Stimulated activated CD4-positive, alpha-beta T cell treated with anti-CD3 and anti-CD28 coated beads, Interleukin-4, amount 100 ng/mL, for 24 hours (primary cell): ENCODE data around the gene TRAPPC10.

Source experiments
- DNase-seq: peaks from one replicate; pipeline ENCODE4 v3.0.0-alpha.2; 2020

The TRAPPC10 gene

DNA sequence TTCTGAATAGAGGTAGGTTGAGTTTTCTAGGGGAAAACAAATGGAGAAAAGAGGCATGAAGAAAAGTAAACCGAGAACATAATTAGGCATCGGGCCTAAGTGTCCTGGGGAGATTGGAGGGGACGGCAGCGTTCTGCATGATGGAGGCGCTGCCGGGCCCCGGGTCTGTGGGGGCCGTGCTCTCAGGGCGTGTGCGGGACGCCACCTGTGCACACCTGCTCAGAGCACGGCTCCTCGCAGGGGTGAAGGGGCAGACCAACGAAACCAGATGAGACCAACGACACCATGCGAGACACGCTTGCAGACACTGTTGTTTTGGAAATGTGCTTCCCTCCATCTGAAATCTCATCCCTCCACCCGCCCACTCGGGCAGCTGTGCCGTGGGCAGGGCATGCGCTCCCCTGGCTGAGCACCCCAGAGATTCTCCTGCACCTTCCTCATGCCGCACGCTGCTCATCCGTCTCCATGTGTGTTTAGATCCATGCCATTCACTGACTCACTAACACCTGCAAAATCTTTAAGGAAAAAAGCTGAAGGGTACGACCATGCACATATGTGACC is 28.2 kb upstream of the TRAPPC10 start:
- no peak for DNase-seq

DNA sequence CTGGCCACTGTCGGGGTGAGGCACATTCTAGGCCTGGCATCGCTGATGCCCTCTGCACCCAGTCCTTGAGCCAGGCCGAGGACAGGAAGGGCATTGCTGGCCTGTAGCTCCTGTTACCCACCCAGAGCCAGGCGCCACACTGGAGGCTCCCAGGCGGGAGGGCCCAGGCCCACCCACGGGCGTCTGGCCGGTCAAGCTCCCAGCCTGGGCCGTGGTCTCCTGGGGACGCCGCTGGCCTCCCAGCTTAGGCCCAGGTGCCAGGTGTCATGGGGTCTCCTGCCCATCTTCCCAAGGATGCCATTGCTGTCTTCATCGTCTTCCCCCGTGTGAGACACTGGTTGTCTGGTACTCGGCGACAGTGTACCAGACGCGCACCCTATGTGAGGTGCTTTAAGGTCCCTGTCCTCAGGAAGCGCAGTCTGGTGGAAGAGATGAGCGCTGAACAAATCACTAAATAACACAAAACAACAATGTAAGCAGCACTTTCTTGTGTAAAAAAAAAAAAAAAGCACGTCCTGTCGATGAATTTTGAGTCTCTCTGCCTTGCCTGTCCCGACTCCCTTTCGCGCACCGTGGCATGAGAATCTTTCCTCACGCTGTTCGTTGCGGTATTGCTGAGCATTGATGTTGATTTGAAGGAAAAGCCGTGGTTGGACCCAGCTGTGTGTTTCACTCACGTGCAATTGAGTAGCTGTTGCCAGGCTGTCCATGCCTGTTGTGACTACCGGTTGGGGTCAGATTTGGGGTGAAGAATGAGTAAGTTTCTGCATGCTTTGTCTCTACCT is 27.0 kb upstream of the TRAPPC10 start:
- DNase-seq: no peak

DNA sequence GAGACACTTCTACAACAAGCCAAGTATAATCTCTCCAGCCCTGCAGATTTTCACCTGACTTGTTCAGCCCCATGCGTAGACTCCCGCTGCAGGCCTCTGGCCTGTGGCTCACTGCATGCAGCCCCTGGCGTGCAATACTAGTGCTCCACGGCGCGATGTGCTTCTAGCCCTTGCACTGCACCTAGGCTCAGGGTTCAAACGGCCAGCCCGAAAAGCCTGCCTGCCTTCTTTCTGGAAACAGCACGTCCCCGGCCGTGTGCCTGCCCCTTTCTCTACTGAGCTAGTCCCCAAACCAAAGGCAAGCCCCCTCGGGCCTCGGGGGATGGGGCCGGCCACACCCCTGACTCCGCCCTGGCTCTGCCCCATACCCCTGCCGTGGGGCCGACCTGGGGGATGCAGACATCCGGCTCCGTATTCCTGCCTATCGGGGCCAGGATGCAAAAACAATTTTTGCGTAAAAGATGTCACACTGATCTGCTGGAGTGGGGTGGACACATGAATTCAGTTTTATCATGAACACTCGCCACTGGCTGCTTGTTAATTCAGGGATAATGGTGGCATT is 26.3 kb upstream of the TRAPPC10 start:
- DNase-seq: no peak

DNA sequence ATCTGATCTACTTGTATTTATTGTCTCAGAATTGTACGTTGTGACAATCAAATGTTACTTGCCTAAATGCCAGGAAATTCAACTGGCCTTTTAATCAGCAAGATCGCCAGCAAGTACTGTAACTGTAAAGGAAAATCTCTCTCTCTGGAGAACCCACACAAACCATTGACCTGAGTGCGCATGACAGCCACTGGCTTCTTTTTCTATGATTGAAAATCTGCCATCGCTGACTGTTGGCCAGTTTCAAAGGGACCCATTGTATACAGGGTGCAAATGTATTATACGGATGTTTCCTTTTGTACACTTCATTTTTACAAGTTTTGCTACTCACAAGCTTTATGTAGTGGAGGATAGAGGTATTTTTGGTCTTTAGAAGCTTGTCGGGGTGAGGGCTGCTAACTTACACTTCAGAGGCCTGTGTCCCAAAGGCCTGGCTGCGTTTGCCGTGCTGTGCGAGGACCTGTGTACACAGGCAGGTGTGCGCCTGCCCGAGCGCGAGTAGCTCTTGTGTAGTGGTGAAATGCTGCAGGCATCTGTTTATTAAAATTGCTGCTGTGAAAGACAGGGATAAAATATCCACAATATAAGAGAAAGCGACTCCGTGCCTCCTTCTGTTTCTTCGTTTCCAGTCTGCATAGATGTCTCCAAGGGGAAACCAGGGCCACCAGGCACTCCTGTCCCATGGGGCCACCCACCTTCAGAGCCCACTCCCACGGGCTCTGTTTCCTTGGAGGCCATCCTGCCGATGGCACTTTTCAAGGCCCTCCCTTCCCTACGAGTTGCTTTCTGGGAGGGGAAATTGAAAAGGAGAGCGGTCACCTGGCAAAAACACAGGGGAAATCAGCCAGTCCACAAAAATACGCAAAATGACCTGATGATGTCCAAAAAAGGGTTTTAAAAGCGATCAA is 25.3 kb upstream of the TRAPPC10 start:
- DNase-seq: no peak

DNA sequence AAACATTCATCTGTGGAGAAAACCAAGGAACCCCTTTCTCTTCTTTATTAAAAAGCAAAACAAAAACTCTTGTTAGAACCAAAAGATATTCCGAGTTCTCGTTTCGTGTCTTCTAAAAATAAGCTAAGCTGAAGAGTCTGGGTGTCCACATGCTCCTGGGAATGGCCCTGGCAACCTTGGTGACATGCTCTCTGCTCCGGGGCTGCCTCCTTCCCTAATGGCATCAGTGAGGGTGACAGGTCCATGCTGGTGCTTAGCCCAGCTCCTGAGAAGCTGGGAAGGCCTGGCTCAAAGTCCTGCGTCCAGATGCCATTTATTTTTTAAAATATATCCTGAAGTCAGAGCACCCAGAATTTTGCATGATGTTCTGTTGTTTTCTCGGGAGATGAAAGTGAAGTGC is 24.6 kb upstream of the TRAPPC10 start:
- no peak for DNase-seq

DNA sequence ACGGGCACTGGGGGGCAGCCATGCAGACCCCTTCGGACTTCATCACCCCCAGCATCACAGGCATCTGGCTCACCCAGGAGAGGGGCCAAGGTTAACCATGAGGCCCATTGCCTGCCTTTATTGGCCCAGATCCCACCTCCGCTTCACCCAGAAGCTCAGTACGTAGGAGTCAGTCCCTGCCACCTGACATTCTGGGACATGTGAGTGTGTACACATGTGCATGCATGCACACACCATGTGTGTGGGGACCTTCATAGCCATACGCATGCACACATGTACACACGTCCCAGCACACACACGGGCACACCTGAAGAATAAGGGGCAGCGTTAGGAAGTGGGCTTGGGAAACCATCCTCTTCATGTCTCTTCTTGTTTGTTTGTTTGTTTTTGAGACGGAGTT is 24.1 kb upstream of the TRAPPC10 start:
- no peak for DNase-seq

DNA sequence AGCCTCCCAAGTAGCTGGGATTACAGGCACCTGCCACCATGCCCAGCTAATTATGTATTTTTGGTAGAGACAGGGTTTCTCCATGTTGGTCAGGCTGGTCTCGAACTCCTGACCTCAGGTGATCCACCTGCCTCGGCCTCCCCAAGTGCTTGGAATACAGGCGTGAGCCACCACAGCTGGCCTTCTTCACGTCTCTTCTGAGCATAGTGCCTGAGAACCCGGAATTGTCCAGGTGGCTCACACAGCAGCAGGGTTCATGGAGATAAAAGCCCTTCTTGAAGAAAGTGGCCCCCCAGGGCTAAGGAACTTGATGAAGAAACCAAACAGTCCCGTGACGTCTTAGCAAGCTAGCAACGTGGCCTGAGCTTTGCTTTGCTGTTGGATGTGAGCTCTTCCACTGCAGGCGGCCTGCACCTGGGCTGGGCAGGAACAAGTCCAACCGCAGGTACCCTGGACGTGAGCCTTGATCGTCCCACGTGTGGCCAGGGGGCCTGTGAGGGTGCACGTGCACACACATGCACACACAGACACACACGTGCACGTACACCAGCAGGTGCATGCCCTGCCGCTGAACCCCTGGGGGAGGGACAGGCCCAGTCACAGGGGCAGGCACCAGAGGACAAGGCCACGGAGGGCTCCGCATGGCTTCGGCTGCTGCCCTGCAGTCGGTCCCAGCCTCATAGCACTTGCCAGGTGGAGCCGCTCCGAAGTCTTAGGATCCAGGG is 23.4 kb upstream of the TRAPPC10 start:
- no peak for DNase-seq

DNA sequence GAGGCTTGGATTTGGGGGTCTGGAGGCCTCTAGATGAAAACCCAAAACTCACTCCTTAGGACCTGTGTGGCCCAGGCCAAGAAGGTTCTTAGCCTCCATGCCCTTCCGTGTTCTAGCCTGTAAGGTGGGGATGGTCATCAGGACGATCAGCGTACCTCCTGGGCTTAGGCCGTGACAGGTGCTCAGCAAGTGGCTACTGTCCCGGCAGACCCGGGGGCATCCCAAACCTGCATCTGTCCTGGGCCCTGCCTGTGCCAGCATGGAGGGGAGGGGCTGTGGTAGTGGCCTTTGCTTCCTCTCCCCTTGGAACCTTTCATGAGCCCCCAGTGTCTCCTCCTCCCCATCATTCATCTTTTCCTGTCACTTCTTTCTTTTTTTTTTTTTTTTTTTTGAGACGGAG is 22.7 kb upstream of the TRAPPC10 start:
- no peak for DNase-seq

DNA sequence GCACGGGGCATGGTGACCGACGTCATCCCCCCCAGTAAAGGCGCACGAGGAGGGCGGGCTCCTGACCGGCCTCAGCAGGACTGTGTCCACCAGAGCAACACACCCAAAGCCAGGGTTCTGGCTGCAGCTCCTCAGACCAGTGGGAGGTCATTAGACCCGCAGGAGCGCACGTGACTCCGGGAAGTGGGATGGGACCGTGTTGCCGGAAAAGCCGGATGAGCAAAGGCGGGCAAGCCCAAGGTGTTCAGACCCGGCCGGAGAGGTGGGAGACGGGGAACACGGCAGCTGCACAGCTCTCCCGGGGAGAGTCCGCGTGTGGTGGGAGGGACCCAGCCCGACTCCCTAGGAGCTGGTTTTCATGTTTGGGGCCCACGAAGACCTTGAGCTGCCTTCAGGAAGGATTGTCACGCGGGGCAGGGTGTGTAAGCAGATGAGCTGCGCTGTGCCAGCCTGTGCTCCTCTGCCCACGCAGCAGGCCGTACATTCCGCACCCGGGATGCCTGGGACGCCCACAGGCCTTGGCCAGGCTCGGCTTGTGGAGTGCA is 20.6 kb upstream of the TRAPPC10 start:
- DNase-seq: no peak

DNA sequence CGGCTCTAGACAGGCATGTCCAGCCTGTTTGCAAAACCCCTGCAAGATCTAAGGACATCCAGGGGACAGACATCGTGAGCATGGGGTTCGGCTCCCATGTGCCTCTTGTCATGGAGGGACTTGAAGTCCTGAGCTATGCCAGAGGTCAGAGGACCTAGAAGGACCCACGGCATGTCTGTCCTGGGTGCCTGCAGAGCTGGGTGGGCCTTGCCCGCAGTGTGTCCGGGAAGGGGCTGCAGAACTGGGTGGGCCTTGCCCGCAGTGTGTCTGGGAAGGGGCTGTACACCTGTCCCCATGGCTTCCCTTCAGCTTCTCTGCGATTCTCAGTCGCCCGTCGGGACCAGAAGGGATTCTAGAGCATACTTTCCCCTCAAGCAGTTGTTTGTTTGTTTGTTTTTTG is 20.0 kb upstream of the TRAPPC10 start:
- no peak for DNase-seq

DNA sequence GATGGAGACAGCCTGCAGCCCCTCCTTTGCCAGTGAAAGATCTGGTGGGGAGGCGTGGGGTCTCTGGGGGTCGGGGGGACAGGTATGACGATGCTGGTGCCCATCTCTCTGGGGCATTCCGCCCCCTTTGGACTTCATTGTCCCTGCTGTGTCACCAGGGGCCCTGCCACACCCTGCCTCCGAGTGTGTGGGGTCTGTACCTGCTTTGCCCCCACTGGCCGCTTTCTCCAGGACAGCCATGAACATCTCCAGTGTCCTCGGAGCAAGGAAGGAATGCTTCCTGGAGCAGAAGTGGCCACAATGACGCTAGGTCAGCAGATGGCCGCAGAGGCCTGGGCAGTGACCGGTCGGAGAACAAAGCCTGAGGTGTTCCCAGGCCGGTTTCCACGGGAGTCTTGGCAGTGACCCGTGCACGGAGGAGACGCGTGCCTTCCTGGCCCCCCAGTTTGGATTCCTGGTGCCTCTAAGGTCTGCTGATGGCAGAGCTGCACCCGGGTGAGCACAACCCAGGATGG is 18.6 kb upstream of the TRAPPC10 start:
- DNase-seq: no peak

DNA sequence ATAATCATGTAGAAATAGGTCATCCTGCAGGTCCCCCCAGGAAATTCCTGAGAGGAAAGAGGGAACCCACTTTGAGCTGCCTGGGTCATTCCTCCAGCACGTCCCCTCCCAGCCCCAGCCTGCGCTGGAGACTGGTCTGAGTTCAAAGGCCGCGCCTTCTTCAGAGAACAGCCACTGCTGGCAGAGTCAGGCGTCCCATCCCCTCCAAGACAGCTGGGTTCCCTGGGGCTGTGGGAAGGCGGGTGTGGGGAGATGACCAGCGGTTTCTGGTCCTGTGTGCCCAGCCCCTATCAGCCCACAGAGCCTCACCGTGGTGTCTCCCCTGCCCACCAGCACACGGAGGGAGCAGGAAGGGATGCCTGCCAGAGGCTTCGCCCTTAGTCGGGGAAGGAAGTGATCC is 18.0 kb upstream of the TRAPPC10 start:
- DNase-seq: no peak

DNA sequence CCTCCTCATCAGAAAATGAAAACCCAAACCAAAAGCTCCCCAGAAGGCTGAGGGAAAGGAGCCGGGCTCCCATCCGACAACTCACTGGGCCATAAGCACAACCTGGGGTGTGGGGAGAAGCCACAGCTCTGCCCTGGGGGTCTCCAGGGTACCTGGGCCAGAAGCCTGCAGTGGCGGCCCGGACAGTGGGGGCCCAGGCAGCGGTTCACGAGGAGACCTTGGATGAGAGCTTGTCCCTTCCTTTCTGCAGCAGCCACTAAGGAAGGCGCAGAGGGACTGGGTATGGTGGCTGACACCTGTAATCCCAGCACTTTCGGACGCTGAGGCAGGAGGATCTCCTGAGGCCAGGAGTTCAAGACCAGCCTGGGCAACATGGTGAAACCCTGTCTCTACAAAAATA is 17.5 kb upstream of the TRAPPC10 start:
- DNase-seq: no peak

DNA sequence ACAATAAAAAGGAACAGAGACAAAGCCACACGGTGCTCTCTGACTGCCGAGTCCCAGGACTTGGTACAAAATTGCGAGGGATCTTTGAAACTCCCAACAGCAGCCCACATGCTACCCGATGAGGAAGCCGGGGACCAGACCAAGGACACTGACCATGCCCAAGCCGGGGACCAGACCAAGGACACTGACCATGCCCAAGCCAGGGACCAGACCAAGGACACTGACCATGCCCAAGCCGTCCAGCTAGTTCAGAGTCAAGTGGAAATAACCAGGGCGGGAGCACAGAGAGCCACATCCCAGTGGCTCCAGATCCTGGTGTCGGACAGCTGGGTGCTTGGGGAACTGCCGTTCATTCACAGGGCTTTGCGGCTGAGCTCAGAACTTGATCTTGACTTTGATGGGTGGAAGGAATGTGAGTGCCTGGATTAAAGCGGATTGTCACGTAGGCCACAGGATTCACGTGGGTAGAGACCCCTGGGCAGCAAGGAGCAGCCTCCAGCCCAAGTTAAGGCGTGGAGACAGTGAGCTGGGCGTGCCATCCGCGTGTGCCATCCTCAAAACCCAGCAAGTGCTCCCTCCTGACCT is 16.5 kb upstream of the TRAPPC10 start:
- no peak for DNase-seq

DNA sequence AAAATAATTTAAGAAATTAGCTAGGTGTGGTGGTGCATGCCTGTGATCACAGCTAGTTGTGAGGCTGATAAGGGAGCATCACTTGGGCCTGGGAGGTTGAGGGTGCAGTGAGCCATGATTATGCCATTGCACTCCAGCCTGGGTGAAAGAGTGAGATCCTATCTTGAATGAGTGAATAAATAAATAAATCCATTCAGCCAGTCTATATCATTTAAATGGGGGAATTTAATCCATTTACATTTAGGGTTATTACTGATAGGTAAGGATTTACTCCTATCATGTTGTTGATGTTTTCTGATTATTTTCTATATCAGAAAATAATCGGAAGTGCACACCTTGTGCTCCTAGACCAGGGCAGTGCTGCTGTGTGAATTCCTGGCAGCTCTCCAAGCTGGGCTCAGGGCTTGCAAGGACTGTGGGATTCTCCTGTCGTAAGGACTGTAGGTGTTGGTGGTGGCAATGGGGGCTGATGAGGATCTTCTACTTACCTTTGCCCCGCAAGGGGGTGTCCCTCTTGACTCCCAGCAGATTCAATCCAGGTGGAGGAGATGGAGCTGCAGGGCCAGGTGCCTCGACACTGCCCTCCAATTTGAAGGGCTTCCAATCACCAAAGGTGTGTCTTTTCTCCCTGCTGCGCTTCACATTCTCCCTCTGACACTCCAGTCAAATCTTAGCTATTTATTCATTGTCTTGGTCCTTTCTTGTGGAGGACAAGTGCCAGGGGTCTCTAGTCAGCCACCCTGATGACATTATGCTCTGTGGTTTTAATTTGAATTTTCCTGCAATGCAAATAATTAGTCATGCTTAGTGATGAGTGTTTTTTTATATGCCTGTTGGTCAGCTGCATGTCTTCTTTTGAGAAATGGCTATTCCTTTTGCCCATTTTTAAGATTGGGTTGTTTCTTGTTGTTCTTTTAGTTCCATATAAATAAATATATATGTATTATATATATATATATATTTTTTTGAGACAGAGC is 14.1 kb upstream of the TRAPPC10 start:
- no peak for DNase-seq

DNA sequence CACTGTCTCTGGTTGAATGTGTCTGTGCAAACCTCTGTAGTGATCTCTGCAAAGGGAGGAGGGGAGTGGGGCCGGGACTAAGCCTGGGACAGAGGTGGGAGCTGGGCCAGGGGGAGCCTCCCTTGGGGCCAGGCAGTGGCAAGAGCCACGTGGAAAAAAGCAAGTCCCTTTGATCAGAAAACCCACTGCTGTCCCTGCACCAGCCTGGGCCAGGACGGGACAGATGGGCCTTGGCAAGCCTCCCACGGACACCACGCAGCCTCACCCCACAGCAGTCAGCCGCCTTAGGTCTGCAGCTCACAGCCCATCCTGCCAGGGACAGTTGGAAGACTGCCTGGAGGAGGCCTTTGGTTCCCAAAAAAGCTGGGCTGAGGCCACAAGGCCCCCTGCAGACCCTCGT is 11.7 kb upstream of the TRAPPC10 start:
- DNase-seq: no peak

DNA sequence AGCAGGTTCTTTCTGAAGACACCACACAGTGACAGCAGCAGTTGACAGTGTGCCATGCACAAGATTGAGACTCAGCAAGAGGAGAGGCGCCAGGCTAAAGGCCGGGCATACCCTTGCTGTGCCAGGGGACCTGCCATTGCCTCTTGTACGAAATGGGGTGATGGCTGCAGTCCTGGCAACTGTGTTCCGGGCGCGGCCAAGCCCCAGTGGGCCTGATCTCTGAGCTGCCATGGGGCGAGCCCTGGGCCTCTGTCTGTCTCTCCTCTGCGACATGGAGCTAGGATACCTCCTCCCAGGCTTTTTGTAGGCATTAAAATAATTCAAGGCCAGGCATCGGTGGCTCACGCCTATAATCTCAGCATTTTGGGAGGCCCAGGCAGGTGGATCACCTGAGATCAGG is 9.6 kb upstream of the TRAPPC10 start:
- DNase-seq: no peak

DNA sequence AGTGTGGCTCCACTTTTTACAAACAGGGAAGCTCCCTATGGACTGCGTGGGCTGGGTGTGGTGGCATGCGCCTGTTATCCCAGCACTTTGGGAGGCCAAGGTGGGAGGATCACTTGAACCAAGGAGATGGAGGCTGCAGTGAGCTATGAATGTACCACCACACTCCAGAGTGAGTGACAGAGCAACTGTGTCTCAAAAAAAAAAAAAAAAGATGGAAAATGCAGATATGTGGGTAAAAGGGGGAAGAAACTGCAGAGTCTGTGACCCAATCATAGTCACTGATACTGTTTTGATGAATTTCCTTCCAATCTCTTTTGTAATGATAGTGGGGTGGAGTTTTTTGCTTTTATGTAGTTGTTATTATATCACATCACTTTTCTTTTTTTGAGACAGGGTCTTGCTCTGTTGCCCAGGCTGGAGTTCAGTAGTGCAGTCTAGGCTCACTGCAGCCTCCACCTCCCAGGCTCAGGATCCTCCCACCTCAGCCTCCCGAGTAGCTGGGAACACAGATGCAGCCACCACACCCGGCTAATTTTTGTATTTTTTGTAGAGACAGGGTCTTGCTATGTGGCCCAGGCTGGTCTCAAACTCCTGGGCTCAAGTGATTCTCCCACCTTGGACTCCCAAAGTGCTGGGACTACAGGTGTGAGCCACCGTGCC is 8.7 kb upstream of the TRAPPC10 start:
- no peak for DNase-seq

DNA sequence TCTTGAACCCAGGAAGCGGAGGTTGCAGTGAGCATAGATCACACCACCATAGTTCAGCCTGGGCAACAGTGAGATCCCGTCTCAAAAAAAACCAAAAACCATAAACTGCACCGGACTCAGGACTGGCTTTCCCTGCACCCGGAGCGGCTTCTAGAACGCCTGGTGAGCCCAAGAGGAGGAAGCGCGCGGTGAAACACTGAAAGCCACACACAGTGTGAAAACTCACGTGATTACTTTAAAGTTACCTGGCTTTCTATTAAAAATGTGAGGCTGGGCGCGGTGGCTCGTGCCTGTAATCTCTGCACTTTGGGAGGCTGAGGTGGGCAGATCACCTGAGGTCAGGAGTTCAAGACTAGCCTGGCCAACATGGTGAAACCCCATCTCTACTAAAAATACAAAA is 7.0 kb upstream of the TRAPPC10 start:
- no peak for DNase-seq

DNA sequence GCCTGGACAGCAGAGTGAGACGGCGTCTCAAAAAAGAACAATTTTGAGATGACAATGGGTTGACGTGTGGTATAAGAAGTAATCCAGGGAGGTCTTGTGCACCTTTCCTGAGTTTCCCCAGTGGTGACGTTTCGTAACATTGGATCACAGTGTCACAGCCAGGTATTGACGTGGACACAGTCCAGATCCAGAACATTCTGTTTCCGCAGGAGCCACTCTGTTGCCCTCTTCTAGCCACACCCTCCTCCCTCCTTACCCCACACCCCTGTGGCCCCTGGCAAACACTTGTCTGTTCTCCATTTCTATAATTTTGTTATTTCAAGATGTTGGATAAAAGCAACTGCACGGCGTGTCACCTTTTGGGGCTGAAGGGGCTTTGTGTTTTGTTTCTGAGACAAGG is 6.5 kb upstream of the TRAPPC10 start:
- no peak for DNase-seq
